SK-N-SH (cell line): ENCODE results near the gene CHCHD6. TPM values are rescaled to one million over a fixed set of nuclear protein-coding genes. Genes with fewer than 3 reads are reported as not detected.
A peak's percentile ranks its signal among the peaks of the same experiment; 100 is the strongest.

ENCODE experiments used
- CTCF ChIA-PET: fragments of 300-600, 350-600 bp; formaldehyde crosslinking; extraction: SDS; loops from one replicate; lab custom pipeline; 2021; lab: Yijun Ruan, JAX
- POLR2A ChIA-PET: fragments of 350-600 bp; sonication (Branson Sonifier 250); formaldehyde crosslinking; extraction: SDS; loops from one replicate; lab custom pipeline; 2020; ENCODE audit warnings: antibody characterized with exemption, inconsistent platforms; lab: Yijun Ruan, JAX
- DNase-seq: peaks from one replicate; pipeline ENCODE4 v3.0.0; 2012
- H2AFZ ChIP-seq: fragments of 200-600 bp; sonication (generic); 2 replicates; pipeline ENCODE4 v1.8.1; 2016; ENCODE audit warnings: antibody characterized with exemption, mild to moderate bottlenecking, low read depth
- H3F3A ChIP-seq: fragments of 200-600 bp; sonication (generic); replicated peaks from 2 replicates; pipeline ENCODE3; 2016; ENCODE audit warnings: antibody characterized with exemption, mild to moderate bottlenecking; ENCODE audit not compliant: insufficient read depth
- H3K27ac ChIP-seq, 2 experiments: fragments of 200-500 bp in 1 of 2; fragments of 200-600 bp in 1 of 2; sonication (Bioruptor generic) in 1 of 2; sonication (generic), shearing (Covaris generic) in 1 of 2; 2 replicates each; pipeline versions ENCODE4 v1.5.1 to v1.6.1; 2014 to 2016; ENCODE audit warnings: low read depth in 2 of 2, inconsistent platforms in 1 of 2, low read length in 1 of 2, mild to moderate bottlenecking in 1 of 2, mixed read lengths in 1 of 2
- H3K27me3 ChIP-seq: fragments of 200-600 bp; sonication (generic), shearing (Covaris generic); 2 replicates; pipeline ENCODE4 v1.6.1; 2016; ENCODE audit warnings: mixed run types; ENCODE audit not compliant: insufficient read depth
- H3K36me3 ChIP-seq, 2 experiments: fragments of 200-500 bp in 1 of 2; fragments of 200-600 bp in 1 of 2; sonication (Bioruptor generic) in 1 of 2; sonication (generic) in 1 of 2; replicated peaks in 1 of 2; 2 replicates each; pipeline versions ENCODE3 to v1.5.1; 2014 to 2016; ENCODE audit warnings: low read length in 1 of 2, mild to moderate bottlenecking in 1 of 2; ENCODE audit not compliant: insufficient read depth in 2 of 2, control insufficient read depth in 1 of 2
- H3K4me1 ChIP-seq, 2 experiments: fragments of 200-500 bp in 1 of 2; fragments of 200-600 bp in 1 of 2; sonication (Bioruptor generic) in 1 of 2; sonication (generic), shearing (Covaris generic) in 1 of 2; 2 replicates each; pipeline versions ENCODE4 v1.5.1 to v1.6.1; 2014 to 2016; ENCODE audit warnings: low read depth in 1 of 2, low read length in 1 of 2, mixed run types in 1 of 2; ENCODE audit not compliant: insufficient read depth in 2 of 2, control insufficient read depth in 1 of 2
- H3K4me2 ChIP-seq: fragments of 200-600 bp; sonication (generic), shearing (Covaris generic); 2 replicates; pipeline ENCODE4 v1.6.1; 2017; ENCODE audit warnings: mixed run types
- H3K4me3 ChIP-seq, 2 experiments: fragments of 200-500 bp in 1 of 2; fragments of 200-600 bp in 1 of 2; sonication (Bioruptor generic) in 1 of 2; sonication (generic), shearing (Covaris generic) in 1 of 2; 2 replicates each; pipeline versions ENCODE4 v1.5.1 to v1.8.1; 2014 to 2016; ENCODE audit warnings: low read depth in 2 of 2, inconsistent platforms in 1 of 2, low read length in 1 of 2, mild to moderate bottlenecking in 1 of 2, mixed read lengths in 1 of 2, moderate library complexity in 1 of 2
- H3K79me2 ChIP-seq: fragments of 200-600 bp; sonication (generic); 2 replicates; pipeline ENCODE4 v1.8.1; 2017; ENCODE audit warnings: mild to moderate bottlenecking; ENCODE audit not compliant: insufficient read depth
- H3K9ac ChIP-seq: fragments of 200-600 bp; sonication (generic); 2 replicates; pipeline ENCODE4 v1.6.1; 2017; ENCODE audit warnings: mixed run types
- H3K9me2 ChIP-seq: fragments of 200-600 bp; sonication (generic); 2 replicates; pipeline ENCODE4 v1.6.1; 2017; ENCODE audit warnings: mixed run types
- H3K9me3 ChIP-seq: fragments of 200-600 bp; sonication (generic); 2 replicates; pipeline ENCODE4 v1.6.1; 2017; ENCODE audit warnings: mixed run types, mild to moderate bottlenecking, moderate library complexity
- H4K20me1 ChIP-seq: fragments of 200-600 bp; sonication (generic); 2 replicates; pipeline ENCODE4 v1.6.1; 2017; ENCODE audit warnings: mild to moderate bottlenecking, mixed run types; ENCODE audit not compliant: insufficient read depth
- CTCF ChIP-seq: fragments of 200-600 bp; sonication (generic); IDR thresholded peaks from 2 replicates; pipeline ENCODE4 v1.6.1; 2017; ENCODE audit warnings: antibody characterized with exemption, mild to moderate bottlenecking, moderate library complexity
- ELF1 ChIP-seq: IDR thresholded peaks from 2 replicates; pipeline ENCODE4 v1.4.0; 2012
- EP300 ChIP-seq, 2 experiments: IDR thresholded peaks; 2 replicates each; pipeline versions ENCODE4 v1.4.0 to v1.6.1; 2012; ENCODE audit warnings: borderline replicate concordance in 1 of 2, low read depth in 1 of 2, low read length in 1 of 2
- EZH2phosphoT487 ChIP-seq: fragments of 200-600 bp; sonication (generic); IDR thresholded peaks from 2 replicates; pipeline ENCODE4 v1.6.1; 2017; ENCODE audit warnings: low read depth, mixed run types, mild to moderate bottlenecking, antibody characterized with exemption, moderate library complexity, borderline replicate concordance
- FOXJ3 ChIP-seq: sonication (generic); formaldehyde crosslinking; IDR thresholded peaks from 2 replicates; pipeline ENCODE4 v1.5.1; 2020; ENCODE audit warnings: mild to moderate bottlenecking, missing genetic modification reagents
- GABPA ChIP-seq: IDR thresholded peaks from 2 replicates; pipeline ENCODE4 v1.4.0; 2012; ENCODE audit warnings: low read depth, mild to moderate bottlenecking
- GATA2 ChIP-seq: sonication (generic); formaldehyde crosslinking; IDR thresholded peaks from 2 replicates; pipeline ENCODE4 v1.5.0; 2020; ENCODE audit warnings: mild to moderate bottlenecking, missing genetic modification reagents
- MAX ChIP-seq: IDR thresholded peaks from 2 replicates; pipeline ENCODE4 v1.4.0; 2012; ENCODE audit warnings: low read depth
- MEF2A ChIP-seq: IDR thresholded peaks from 2 replicates; pipeline ENCODE4 v1.4.0; 2012; ENCODE audit warnings: low read depth, borderline replicate concordance
- NFIC ChIP-seq: IDR thresholded peaks from 2 replicates; pipeline ENCODE4 v1.4.0; 2012; ENCODE audit warnings: borderline replicate concordance
- NRF1 ChIP-seq: IDR thresholded peaks from 2 replicates; pipeline ENCODE4 v1.6.1; 2012; ENCODE audit warnings: low read depth, mild to moderate bottlenecking, low read length
- POLR2AphosphoS5 ChIP-seq: IDR thresholded peaks from 2 replicates; pipeline ENCODE4 v1.6.1; 2012; ENCODE audit warnings: low read depth, low read length
- RAD21 ChIP-seq: IDR thresholded peaks from 2 replicates; pipeline ENCODE4 v1.6.1; 2012; ENCODE audit warnings: mild to moderate bottlenecking, low read length
- REST ChIP-seq: IDR thresholded peaks from 2 replicates; pipeline ENCODE4 v1.6.1; 2012; ENCODE audit warnings: mild to moderate bottlenecking, low read depth, low read length, moderate library complexity
- TCF12 ChIP-seq: IDR thresholded peaks from 2 replicates; pipeline ENCODE4 v1.4.0; 2012
- TEAD4 ChIP-seq: IDR thresholded peaks from 2 replicates; pipeline ENCODE4 v1.4.0; 2012; ENCODE audit warnings: mild to moderate bottlenecking, borderline replicate concordance; ENCODE audit not compliant: insufficient read depth
- USF2 ChIP-seq: fragments of 150-350 bp; IDR thresholded peaks from 2 replicates; pipeline ENCODE4 v1.6.1; 2017; ENCODE audit warnings: antibody characterized with exemption, low read length, low read depth, borderline replicate concordance
- ZBTB33 ChIP-seq: IDR thresholded peaks from 2 replicates; pipeline ENCODE4 v1.4.0; 2012; ENCODE audit warnings: low read depth, borderline replicate concordance
- WGBS: methylation state at CpG from one replicate; pipeline ENCODE4 v1.1.6; 2017; ENCODE audit warnings: low lambda C conversion rate; 5-methylcytosine and 5-hydroxymethylcytosine counted together
- polyA plus RNA-seq, 3 experiments: library from polyadenylated mRNA; depleted of rRNA; stranded (reverse); fragments of >200 nt; gene quantifications; 2 replicates each; pipeline ENCODE4 v1.2.3, GENCODE V29; 2012

CHCHD6 gene
- polyA plus RNA-seq, 1 of the 3 experiments (the other 2 are of a cell fraction), result 42.5 TPM

- peak; percentile 63; the same call in 1 of the 2 replicates for TF ChIP-seq MAX
- 0 out of 2 replicates have a peak, but pooled peaks have one; percentile 18 for TF ChIP-seq RAD21
- TF ChIP-seq CTCF, result no peak
- TF ChIP-seq ELF1, result no peak
- TF ChIP-seq EP300 (IDR thresholded peaks at IDR 0.05; ENCODE audit: borderline replicate concordance in 1 of 2, low read depth in 1 of 2, low read length in 1 of 2), result no peak
- peak; percentile 66 for TF ChIP-seq NRF1
Observed at GRCh38 chr3:126654571-126655383, 49.3 kb upstream of the CHCHD6 start, which contains the start of gene TXNRD3 (continued).

DNA sequence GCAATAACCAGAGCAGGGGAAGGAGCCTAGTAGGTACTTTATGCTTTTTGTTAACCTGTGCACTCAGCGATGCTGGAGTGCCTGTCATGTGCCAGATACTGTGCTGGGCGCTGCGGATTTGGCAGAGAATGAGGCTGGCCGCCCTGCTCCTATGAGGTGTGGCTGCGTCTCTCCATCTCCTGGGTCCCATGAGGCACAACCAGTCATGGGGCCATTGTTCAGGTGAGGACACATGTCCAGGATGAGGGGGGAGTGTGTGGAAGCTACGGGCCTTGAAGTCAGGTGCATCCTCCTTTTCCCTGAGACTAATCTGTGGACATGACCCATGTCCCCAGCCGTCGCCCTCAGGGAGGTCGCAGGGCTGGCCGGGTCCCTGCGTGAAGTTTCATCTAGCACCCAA lies 48.2 kb upstream of the CHCHD6 start:
- H3K9me3 ChIP-seq, result no peaks in the 10 kb centered on the region
- no peak overlapping the region for H3K4me2 ChIP-seq
- no peak overlapping the region for H2AFZ ChIP-seq
- POLR2A ChIA-PET, result interaction anchor here (1.7 kb wide), 1 partner anchor 17 kb away, joined by 5 read pairs; no protein-coding TSS in a partner anchor
- no peak overlapping the region for H3K27ac ChIP-seq
- no peak for TF ChIP-seq POLR2AphosphoS5
- no peak for TF ChIP-seq CTCF
- no peak for TF ChIP-seq TCF12
- no peak for TF ChIP-seq GABPA
- no peak for TF ChIP-seq MEF2A
- TF ChIP-seq EZH2phosphoT487, result no peak
- no peak for TF ChIP-seq REST
- TF ChIP-seq ZBTB33, result no peak
- no peak for TF ChIP-seq TEAD4
- TF ChIP-seq USF2, result no peak
- TF ChIP-seq GATA2 (CRISPR knock-in tag), result no peak
- TF ChIP-seq FOXJ3 (CRISPR knock-in tag), result no peak
- TF ChIP-seq NFIC, result no peak
- TF ChIP-seq, all 33 proteins: peak for 0
- Histone ChIP-seq H3F3A (no peaks in the 10 kb centered on the region), H3K4me1 (peaks cover 0 to 9% of the 10 kb centered on the region in 2 experiments; a peak in 2 of 4 replicates), H4K20me1 (no peaks in the 10 kb centered on the region), H3K9me2 (no peaks in the 10 kb centered on the region), H3K27me3 (no peaks in the 10 kb centered on the region; the same call in 1 of the 2 replicates), H3K36me3 (peaks cover 0 to 2% of the 10 kb centered on the region in 2 experiments), H3K79me2 (no peaks in the 10 kb centered on the region), H3K9ac (no peak overlapping the region), H3K4me3 (no peak overlapping the region)
- 89% methylated on average over 11 of the region's 11 CpGs for WGBS
- CTCF ChIA-PET, result interaction anchor here (0.6 to 3.0 kb wide), 4 partner anchors 12 to 888 kb away, joined by 3 to 17 read pairs (median 4); no protein-coding TSS in a partner anchor
- no peak for DNase-seq
